ENCODE results near the gene CACNA2D3. TPM values are rescaled to one million over a fixed set of nuclear protein-coding genes. Genes with fewer than 3 reads are reported as not detected.

Gene CACNA2D3
- polyA plus RNA-seq, 1 donor (not counting 4 experiments of a cell fraction or from before 2014, with no cell fraction given): 0.08 TPM

- FAIRE-seq: no peak
- Histone ChIP-seq H3K9me1 (ENCODE audit: control insufficient read depth, extremely low read depth, insufficient read depth, low read length) (no peaks in the 10 kb centered on the region), H2AFZ (ENCODE audit: control insufficient read depth, low read length) (no peak overlapping the region), H3K79me2 (ENCODE audit: control insufficient read depth, insufficient read depth, low read length) (no peaks in the 10 kb centered on the region), H3K9me3 (ENCODE audit: control insufficient read depth, low read depth, low read length) (no peaks in the 10 kb centered on the region), H4K20me1 (ENCODE audit: control insufficient read depth, extremely low read depth, insufficient read depth, low read length) (no peaks in the 10 kb centered on the region), H3K4me2 (ENCODE audit: control insufficient read depth, extremely low read depth, insufficient read depth, low read depth, low read length) (no peak overlapping the region), H3K36me3 (ENCODE audit: control insufficient read depth in 2 of 2, extremely low read depth in 1 of 2, insufficient read depth in 2 of 2, low read length in 2 of 2) (no peaks in the 10 kb centered on the region), H3K27ac (ENCODE audit: control insufficient read depth, insufficient read depth, low read length) (no peak overlapping the region), H3K27me3 (ENCODE audit: control insufficient read depth, extremely low read depth, insufficient read depth, low read length) (no peaks in the 10 kb centered on the region), H3K9ac (ENCODE audit: control insufficient read depth, extremely low read depth, insufficient read depth, low read length) (no peak overlapping the region), H3K4me3 (ENCODE audit: control insufficient read depth in 2 of 3, extremely low read depth in 1 of 3, insufficient read depth in 2 of 3, low read depth in 1 of 3, low read length in 3 of 3) (no peak overlapping the region), H3K4me1 (ENCODE audit: control insufficient read depth, extremely low read depth, insufficient read depth, low read length) (no peaks in the 10 kb centered on the region)
- no peak for DNase-seq (ENCODE audit: low read depth, low spot score)
- dilution Hi-C loops (cut with MboI; ENCODE audit: extremely low pct_ligation_motif_present, low sequenced_read_pairs): no loop called here
- no peak for TF ChIP-seq EZH2 (IDR thresholded peaks at IDR 0.05; ENCODE audit: low read length)
- no peak for TF ChIP-seq CTCF (optimal IDR thresholded peaks at IDR 0.05 in 1 of 3, IDR thresholded peaks at IDR 0.05 in 1 of 3, conservative IDR thresholded peaks at IDR 0.05 in 1 of 3; ENCODE audit: extremely low read depth in 1 of 3, insufficient read depth in 2 of 3, low read length in 3 of 3)
Observed at GRCh38 chr3:54237109-54237508, 114.8 kb downstream of the CACNA2D3 start.

- Histone ChIP-seq H3K9me3 (ENCODE audit: control insufficient read depth, low read depth, low read length) (no peaks in the 10 kb centered on the region), H3K27ac (ENCODE audit: control insufficient read depth, insufficient read depth, low read length) (no peak overlapping the region), H4K20me1 (ENCODE audit: control insufficient read depth, extremely low read depth, insufficient read depth, low read length) (no peaks in the 10 kb centered on the region), H3K9ac (ENCODE audit: control insufficient read depth, extremely low read depth, insufficient read depth, low read length) (no peak overlapping the region), H2AFZ (ENCODE audit: control insufficient read depth, low read length) (no peak overlapping the region), H3K4me3 (ENCODE audit: control insufficient read depth in 2 of 3, extremely low read depth in 1 of 3, insufficient read depth in 2 of 3, low read depth in 1 of 3, low read length in 3 of 3) (no peak overlapping the region), H3K79me2 (ENCODE audit: control insufficient read depth, insufficient read depth, low read length) (no peaks in the 10 kb centered on the region), H3K4me2 (ENCODE audit: control insufficient read depth, extremely low read depth, insufficient read depth, low read depth, low read length) (no peak overlapping the region), H3K9me1 (ENCODE audit: control insufficient read depth, extremely low read depth, insufficient read depth, low read length) (no peaks in the 10 kb centered on the region), H3K4me1 (ENCODE audit: control insufficient read depth, extremely low read depth, insufficient read depth, low read length) (no peaks in the 10 kb centered on the region), H3K36me3 (ENCODE audit: control insufficient read depth in 2 of 2, extremely low read depth in 1 of 2, insufficient read depth in 2 of 2, low read length in 2 of 2) (no peaks in the 10 kb centered on the region), H3K27me3 (ENCODE audit: control insufficient read depth, extremely low read depth, insufficient read depth, low read length) (no peaks in the 10 kb centered on the region)
- DNase-seq (ENCODE audit: low read depth, low spot score) (no peak), FAIRE-seq (no peak)
- dilution Hi-C loops (cut with MboI; ENCODE audit: extremely low pct_ligation_motif_present, low sequenced_read_pairs): no loop called here
- no peak for TF ChIP-seq EZH2 (IDR thresholded peaks at IDR 0.05; ENCODE audit: low read length)
- TF ChIP-seq CTCF (optimal IDR thresholded peaks at IDR 0.05 in 1 of 3, IDR thresholded peaks at IDR 0.05 in 1 of 3, conservative IDR thresholded peaks at IDR 0.05 in 1 of 3; ENCODE audit: extremely low read depth in 1 of 3, insufficient read depth in 2 of 3, low read length in 3 of 3): no peak
Observed at GRCh38 chr3:54237788-54238502, 115.6 kb downstream of the CACNA2D3 start.
